Activated CD8-positive, alpha-beta memory T cell treated with anti-CD3 and anti-CD28 coated beads, Interleukin-2, amount 10 ng/mL, durations not matched to agents 7 days and 5 days (primary cell): ENCODE results near the gene SGMS1. TPM values are rescaled to one million over a fixed set of nuclear protein-coding genes. Genes with fewer than 3 reads are reported as not detected.
"Not testable (repeated sequence)": the region's sequence is repeated elsewhere in the genome, so short reads cannot be mapped to it uniquely, and the experiment has no call there.

Source experiments
- ATAC-seq: fragments of 150-1000 bp; cut with Tn5 transposase; one replicate; pipeline ENCODE4 v1.10.0; 2021; ENCODE audit warnings: moderate library complexity
- CTCF ChIA-PET: fragments of 350-600 bp; sonication (Branson Sonifier 250); formaldehyde crosslinking; loops from one replicate; lab custom pipeline; 2021; ENCODE audit warnings: antibody characterized with exemption; lab: Charles Lee
- DNase-seq: peaks from one replicate; pipeline ENCODE4 v3.0.0-alpha.2; 2020
- H3K27ac Mint-ChIP-seq: one replicate; pipeline ENCODE4 v1.8.0; 2021; ENCODE audit warnings: mild to moderate bottlenecking, mixed read lengths
- H3K27me3 Mint-ChIP-seq: one replicate; pipeline ENCODE4 v1.8.0; 2021; ENCODE audit warnings: mixed read lengths
- H3K36me3 Mint-ChIP-seq: one replicate; pipeline ENCODE4 v1.8.0; 2021; ENCODE audit warnings: mild to moderate bottlenecking, mixed read lengths
- H3K4me1 Mint-ChIP-seq: one replicate; pipeline ENCODE4 v1.8.0; 2021; ENCODE audit warnings: mixed read lengths
- H3K4me3 Mint-ChIP-seq: one replicate; pipeline ENCODE4 v1.8.0; 2021; ENCODE audit warnings: mild to moderate bottlenecking, moderate library complexity, mixed read lengths
- H3K9me3 Mint-ChIP-seq: one replicate; pipeline ENCODE4 v1.8.0; 2022; ENCODE audit warnings: low read depth, mixed read lengths
- total RNA-seq, 2 experiments: library from RNA; stranded (reverse); gene quantifications; one replicate each; pipeline ENCODE4 v1.2.3, GENCODE V29; 2021

Gene SGMS1
- total RNA-seq, 2 experiments from 2014 or later: 37.0 to 38.4 TPM

DNA sequence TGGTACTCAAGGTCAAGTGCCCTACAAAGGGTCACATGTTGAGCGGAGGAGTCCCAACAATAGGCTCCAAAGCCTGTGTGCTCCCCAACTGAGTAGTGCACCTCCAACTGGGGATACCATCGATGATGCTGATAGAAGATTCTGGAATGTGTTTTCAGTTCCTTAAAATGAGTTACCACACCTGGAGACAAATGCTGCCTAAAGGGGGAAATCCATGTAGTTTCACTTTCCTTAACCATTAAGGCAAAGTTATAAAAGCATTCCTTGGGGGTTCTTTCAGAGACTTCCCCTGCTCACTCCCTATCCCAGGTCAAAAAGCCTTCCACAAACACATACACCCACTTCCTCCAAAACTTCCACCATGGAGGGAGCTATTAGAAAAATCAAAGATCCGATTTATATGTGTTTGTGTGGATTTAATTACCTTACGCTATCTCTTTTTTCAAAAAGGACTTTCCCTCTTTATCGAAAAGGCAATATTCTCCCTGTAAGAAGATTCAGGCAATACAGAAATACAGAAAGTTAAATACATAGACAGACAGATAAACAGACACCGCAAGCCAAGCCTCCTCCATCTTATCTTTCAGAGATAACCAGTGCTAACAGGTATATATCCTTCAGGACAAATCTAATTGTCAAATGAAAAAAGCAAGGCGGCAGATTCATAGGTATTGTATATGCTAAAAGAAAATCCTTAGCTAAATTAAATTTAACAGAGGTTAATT is 236.6 kb downstream of the SGMS1 start:
- Mint-ChIP-seq H3K9me3 (no peaks in the 10 kb centered on the region), H3K36me3 (peaks cover 16% of the 10 kb centered on the region), H3K4me3 (no peak overlapping the region), H3K4me1 (peaks cover 18% of the 10 kb centered on the region), H3K27ac (no peak overlapping the region), H3K27me3 (no peaks in the 10 kb centered on the region)
- DNase-seq (no peak), ATAC-seq (no peak)
- CTCF ChIA-PET: interaction anchor here (1.1 to 3.1 kb wide), 3 partner anchors 13 to 34 kb away, joined by 3 to 7 read pairs (median 4); no protein-coding TSS in a partner anchor

DNA sequence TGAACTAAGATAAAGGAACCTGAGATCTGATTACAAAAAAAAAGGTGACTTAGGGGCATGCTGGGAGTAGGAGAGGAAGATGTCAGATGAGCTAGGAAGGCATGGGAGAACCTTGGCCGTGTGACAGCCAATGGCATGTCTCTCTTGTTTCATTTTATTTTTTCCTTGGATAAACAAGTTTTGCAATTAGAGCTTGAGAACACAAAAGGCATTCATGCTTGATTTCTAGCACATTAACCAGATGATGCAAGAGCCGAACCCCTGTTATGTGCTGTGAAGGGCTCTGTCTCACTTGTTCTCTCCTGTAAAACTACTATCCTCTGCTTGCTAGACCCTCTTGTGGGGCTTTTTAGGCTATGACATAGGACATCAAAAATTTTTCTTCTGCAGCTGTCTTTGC is 238.1 kb downstream of the SGMS1 start:
- Mint-ChIP-seq H3K4me1 (peaks cover 18% of the 10 kb centered on the region), H3K27me3 (no peaks in the 10 kb centered on the region), H3K27ac (no peak overlapping the region), H3K4me3 (no peak overlapping the region), H3K36me3 (peaks cover 11% of the 10 kb centered on the region), H3K9me3 (no peaks in the 10 kb centered on the region)
- DNase-seq (no peak), ATAC-seq (no peak)
- CTCF ChIA-PET: interaction anchor here (0.7 to 3.1 kb wide), 3 partner anchors 10 to 33 kb away, joined by 3 to 7 read pairs (median 3); no protein-coding TSS in a partner anchor

DNA sequence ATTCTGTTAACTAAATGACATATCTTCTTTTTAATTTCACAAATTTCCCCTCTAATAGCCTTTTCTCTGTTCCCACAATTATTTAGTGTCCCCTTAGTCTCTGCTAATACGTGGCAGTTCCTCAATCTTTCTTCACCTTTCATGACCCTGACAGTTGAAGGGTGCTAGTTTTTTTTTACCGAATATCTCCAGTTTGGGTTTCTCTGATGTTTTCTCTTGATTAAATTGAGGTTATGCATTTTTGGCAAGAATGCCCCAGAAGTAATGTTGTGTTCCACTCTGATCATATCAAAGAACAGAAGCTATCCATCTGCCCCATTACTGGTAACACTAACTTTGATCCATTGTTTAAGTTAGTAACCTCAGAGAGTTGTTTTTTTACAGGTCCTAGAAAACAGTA is 238.9 kb downstream of the SGMS1 start:
- Mint-ChIP-seq H3K9me3 (no peaks in the 10 kb centered on the region), H3K36me3 (peaks cover 11% of the 10 kb centered on the region), H3K27me3 (no peaks in the 10 kb centered on the region), H3K4me3 (no peak overlapping the region), H3K4me1 (peaks cover 18% of the 10 kb centered on the region), H3K27ac (no peak overlapping the region)
- ATAC-seq: no peak
- DNase-seq: no peak
- CTCF ChIA-PET: interaction anchor here (1.0 kb wide), 1 partner anchor 18 kb away, joined by 3 read pairs; no protein-coding TSS in a partner anchor

DNA sequence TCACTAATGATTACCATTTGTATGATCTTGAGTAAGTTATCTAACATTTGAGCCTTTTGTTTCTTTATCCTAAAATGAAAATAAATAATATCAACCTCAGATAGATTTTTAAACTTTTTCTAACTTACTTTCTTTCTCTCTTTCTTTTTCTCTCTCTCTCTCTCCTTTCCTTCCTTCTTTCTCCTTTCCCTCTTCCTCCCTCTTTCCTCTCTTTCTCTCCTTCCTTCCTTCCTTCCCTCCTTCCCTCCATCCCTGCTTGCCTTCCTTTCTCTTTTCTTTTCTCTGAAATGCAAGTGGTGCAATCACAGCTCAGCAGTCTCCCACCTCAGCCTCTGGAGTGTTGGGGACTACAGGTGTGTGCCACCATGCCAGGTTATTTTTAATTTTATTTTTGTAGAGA is 239.5 kb downstream of the SGMS1 start:
- CTCF ChIA-PET: interaction anchor here (0.8 kb wide), 1 partner anchor 14 kb away, joined by 3 read pairs; no protein-coding TSS in a partner anchor
- ATAC-seq: no peak
- no peaks in the 10 kb centered on the region for H3K9me3 Mint-ChIP-seq
- DNase-seq: no peak
- H3K4me1 Mint-ChIP-seq: peaks cover 17% of the 10 kb centered on the region
- H3K27me3 Mint-ChIP-seq: no peaks in the 10 kb centered on the region
- no peak overlapping the region for H3K4me3 Mint-ChIP-seq
- H3K27ac Mint-ChIP-seq: no peak overlapping the region
- peaks cover 11% of the 10 kb centered on the region for H3K36me3 Mint-ChIP-seq

DNA sequence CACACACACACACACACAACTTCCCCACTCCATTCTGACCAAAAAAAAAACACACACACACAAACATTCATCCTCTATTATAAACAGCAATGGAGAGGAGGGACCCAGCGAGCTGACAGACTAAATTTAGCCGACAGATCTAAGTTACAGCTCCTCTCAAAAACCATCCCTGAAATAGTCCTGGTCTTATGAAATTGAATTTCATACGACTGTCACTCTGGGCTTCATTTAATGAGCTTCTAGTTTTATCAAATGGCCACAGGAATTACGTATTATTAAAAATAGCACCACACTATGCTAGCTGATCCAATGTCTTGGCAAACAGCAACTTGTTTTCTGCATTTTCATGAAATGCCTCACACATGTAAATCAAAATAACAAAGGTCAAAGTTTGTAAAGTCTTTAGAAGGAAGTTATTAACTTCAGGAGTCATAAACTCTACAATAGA is 241.2 kb downstream of the SGMS1 start:
- Mint-ChIP-seq H3K9me3 (peaks cover 5% of the 10 kb centered on the region), H3K27me3 (no peaks in the 10 kb centered on the region), H3K27ac (no peak overlapping the region), H3K4me3 (no peak overlapping the region), H3K36me3 (peaks cover 12% of the 10 kb centered on the region), H3K4me1 (peaks cover 17% of the 10 kb centered on the region)
- no peak for DNase-seq
- ATAC-seq: no peak
- CTCF ChIA-PET: no interaction called here

DNA sequence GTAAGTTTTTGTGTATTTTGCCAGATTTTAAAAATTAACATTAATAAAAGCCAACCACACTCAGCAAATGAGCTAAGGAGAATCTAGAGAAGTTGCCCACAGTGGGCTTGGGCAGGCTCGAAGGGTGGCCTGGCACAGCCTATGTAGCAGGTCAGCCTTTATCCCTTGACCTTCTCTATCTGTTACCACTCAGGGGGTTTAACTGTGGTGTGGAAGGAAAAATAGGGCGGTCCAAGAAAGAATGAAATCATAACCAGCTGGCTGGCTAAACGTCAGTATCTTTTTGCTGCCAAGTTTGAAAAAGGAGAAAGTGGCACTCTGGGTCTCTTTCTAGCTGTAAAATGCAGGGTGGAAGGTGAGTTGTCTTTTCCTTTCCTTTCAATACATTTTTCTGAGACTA is 242.1 kb downstream of the SGMS1 start:
- no peak overlapping the region for H3K4me3 Mint-ChIP-seq
- no peak overlapping the region for H3K27ac Mint-ChIP-seq
- H3K4me1 Mint-ChIP-seq: peaks cover 16% of the 10 kb centered on the region
- H3K27me3 Mint-ChIP-seq: no peaks in the 10 kb centered on the region
- CTCF ChIA-PET: interaction anchor here (1.1 to 1.5 kb wide), 2 partner anchors 14 to 39 kb away, joined by 4 read pairs; no protein-coding TSS in a partner anchor
- ATAC-seq (no peak), DNase-seq (no peak)
- peaks cover 17% of the 10 kb centered on the region for H3K36me3 Mint-ChIP-seq
- H3K9me3 Mint-ChIP-seq: peaks cover 7% of the 10 kb centered on the region

DNA sequence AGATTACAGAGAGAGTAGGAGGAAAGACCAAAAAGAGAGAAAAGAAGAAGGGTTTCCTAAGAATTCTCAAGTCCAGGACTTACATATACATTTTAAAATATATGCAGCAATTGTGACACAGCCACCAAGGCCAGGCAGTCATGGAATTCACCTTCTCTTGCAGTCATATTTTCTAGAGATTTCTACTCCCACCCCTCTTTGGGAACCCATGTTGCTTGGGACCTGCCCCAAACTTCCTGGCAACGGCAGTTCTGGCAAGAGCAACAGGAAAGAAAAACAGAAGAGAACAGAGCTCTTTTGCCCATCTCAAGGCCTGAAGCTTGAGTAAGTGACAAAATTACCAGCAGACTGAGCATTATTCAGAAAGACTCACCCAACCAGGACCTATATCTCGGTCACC is 244.1 kb downstream of the SGMS1 start:
- peaks cover 7% of the 10 kb centered on the region for H3K9me3 Mint-ChIP-seq
- H3K36me3 Mint-ChIP-seq: peaks cover 20% of the 10 kb centered on the region
- no peak for ATAC-seq
- CTCF ChIA-PET: no interaction called here
- H3K4me1 Mint-ChIP-seq: peaks cover 20% of the 10 kb centered on the region
- no peak overlapping the region for H3K4me3 Mint-ChIP-seq
- DNase-seq: no peak
- no peak overlapping the region for H3K27ac Mint-ChIP-seq
- H3K27me3 Mint-ChIP-seq: no peaks in the 10 kb centered on the region

DNA sequence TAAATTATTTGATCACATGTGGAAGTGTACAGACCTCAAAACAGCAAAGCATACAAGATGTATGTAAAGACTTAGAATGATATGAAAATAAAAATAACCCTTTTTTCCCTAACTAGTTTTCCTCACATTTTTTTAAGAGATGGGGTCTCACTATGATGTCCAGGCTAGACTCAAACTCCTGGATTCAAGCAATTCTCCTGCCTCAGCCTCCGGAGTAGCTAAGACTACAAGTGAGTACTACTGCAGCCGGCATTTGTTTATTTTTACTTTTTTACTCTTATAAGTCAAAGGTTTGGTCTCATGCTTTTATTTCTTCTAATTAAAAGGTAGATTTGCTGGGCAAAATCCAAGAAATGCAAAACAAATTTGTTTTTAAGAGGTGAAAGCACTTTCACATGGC is 248.0 kb downstream of the SGMS1 start:
- Mint-ChIP-seq H3K4me3 (no peak overlapping the region), H3K27ac (no peak overlapping the region), H3K36me3 (peaks cover 17% of the 10 kb centered on the region), H3K9me3 (peaks cover 7% of the 10 kb centered on the region), H3K27me3 (no peaks in the 10 kb centered on the region), H3K4me1 (peaks cover 22% of the 10 kb centered on the region)
- no peak for ATAC-seq
- no peak for DNase-seq
- CTCF ChIA-PET: interaction anchor here (0.7 kb wide), 1 partner anchor 10 kb away, joined by 3 read pairs; no protein-coding TSS in a partner anchor

DNA sequence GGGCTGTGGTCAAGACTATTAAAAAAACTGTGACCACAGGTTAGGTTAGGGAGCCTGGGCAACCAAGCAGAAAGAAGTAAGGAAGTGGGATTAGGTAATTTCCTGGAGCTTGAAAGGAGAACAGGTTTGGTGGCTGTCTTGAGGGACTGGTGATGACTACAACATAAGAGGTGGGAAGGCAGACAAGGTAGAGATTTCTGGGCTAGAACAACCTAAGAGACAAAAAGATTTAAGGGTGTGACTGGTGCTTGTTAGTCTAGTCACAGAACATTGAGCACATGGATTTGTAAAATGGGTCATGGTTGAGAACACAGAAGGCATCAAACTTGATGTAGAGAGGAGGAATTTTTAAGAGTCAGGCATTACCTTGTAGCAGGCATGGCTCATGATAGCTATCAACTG is 248.7 kb downstream of the SGMS1 start:
- CTCF ChIA-PET: interaction anchor here (0.7 kb wide), 1 partner anchor 11 kb away, joined by 3 read pairs; no protein-coding TSS in a partner anchor
- peaks cover 17% of the 10 kb centered on the region for H3K36me3 Mint-ChIP-seq

DNA sequence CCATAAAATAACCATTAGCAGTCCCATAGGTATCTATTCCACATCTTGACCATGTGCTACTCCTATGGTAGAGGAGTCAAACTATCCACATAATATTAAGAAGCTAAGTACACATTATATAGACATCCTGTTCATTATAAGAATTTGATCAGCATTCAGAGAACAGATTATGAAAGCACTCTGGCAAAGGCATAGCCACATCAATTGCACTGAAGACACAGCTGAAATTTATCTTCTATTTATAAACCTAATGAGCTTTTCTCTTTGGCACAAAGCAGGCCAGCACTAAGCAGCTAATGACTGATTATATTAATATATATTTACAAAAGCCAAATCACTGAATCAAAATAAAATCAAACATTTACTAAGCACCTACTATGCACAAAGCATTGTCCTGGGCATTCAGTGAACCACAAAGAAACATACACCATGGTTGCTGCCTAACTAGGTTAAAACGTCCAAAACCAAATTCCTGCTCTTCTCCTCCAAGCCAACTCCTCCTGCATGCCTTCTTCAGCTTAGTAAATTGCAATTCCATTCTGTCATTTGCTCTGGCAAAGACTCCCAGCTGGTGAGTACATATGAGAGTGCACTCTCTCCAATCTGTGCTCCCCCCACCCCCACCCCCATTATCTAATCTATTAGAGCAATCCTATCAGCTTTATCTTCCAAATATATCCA is 249.8 kb downstream of the SGMS1 start:
- Mint-ChIP-seq H3K4me1 (peaks cover 22% of the 10 kb centered on the region), H3K9me3 (peaks cover 7% of the 10 kb centered on the region), H3K27ac (no peak overlapping the region), H3K4me3 (no peak overlapping the region), H3K36me3 (peaks cover 17% of the 10 kb centered on the region), H3K27me3 (no peaks in the 10 kb centered on the region)
- ATAC-seq (no peak), DNase-seq (no peak)
- CTCF ChIA-PET: interaction anchor here (1.0 kb wide), 4 partner anchors 10 to 17 kb away, joined by 3 to 4 read pairs (median 3); no protein-coding TSS in a partner anchor

More for the DNA sequence above, 248.7 kb downstream of the SGMS1 start:
- DNase-seq: no peak
- no peak for ATAC-seq
- H3K27ac Mint-ChIP-seq: no peak overlapping the region
- H3K27me3 Mint-ChIP-seq: no peaks in the 10 kb centered on the region
- peaks cover 7% of the 10 kb centered on the region for H3K9me3 Mint-ChIP-seq
- peaks cover 22% of the 10 kb centered on the region for H3K4me1 Mint-ChIP-seq
- H3K4me3 Mint-ChIP-seq: no peak overlapping the region

DNA sequence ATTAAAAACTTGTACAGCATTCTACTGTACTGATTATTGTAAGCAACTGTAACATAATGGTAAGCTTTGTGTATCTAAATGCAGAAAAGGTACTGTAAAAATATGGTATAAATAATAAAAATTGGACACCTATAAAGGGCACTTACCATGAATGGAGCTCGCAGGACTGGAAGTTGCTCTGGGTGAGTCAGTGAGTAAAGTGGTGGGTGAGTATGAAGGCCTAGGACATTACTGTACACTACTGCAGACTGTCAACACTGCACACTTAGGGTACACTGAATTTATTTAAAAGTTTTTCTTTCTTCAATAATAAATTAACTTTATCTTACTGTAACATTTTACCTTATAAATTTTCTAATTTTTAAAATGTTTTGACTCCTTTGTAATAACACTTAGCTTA is 253.8 kb downstream of the SGMS1 start:
- ATAC-seq (no peak), DNase-seq (no peak)
- CTCF ChIA-PET: interaction anchor here (1.0 kb wide), 1 partner anchor 25 kb away, joined by 4 read pairs; no protein-coding TSS in a partner anchor
- Mint-ChIP-seq H3K27me3 (no peaks in the 10 kb centered on the region), H3K36me3 (peaks cover 17% of the 10 kb centered on the region), H3K4me1 (peaks cover 8% of the 10 kb centered on the region), H3K4me3 (no peak overlapping the region), H3K9me3 (peaks cover 3% of the 10 kb centered on the region), H3K27ac (no peak overlapping the region)

DNA sequence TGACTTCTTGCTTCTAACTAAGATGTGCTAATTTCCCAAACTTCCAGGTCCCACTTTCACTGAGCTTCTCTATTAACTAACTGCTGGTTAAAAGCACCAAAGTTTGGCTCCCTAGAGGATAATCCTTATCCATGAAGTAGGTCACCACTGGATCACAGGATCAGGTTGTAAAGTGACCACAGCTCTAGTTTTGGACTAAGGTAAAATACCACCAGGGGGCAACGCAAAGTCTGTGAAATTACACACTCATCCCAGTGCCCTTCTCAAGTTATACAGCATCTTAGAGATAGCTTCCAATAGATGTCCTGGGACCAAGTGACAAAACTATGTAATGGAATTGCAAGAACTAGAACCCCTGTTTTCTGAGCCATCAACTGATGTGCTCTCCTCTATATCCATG is 256.0 kb downstream of the SGMS1 start:
- Mint-ChIP-seq H3K4me1 (peaks cover 15% of the 10 kb centered on the region), H3K27me3 (no peaks in the 10 kb centered on the region), H3K4me3 (no peak overlapping the region), H3K9me3 (peaks cover 3% of the 10 kb centered on the region), H3K36me3 (peaks cover 30% of the 10 kb centered on the region), H3K27ac (no peak overlapping the region)
- no peak for ATAC-seq
- DNase-seq: no peak
- CTCF ChIA-PET: interaction anchor here (0.6 to 1.8 kb wide), 9 partner anchors 14 to 254 kb away, joined by 3 to 6 read pairs (median 4); no protein-coding TSS in a partner anchor

DNA sequence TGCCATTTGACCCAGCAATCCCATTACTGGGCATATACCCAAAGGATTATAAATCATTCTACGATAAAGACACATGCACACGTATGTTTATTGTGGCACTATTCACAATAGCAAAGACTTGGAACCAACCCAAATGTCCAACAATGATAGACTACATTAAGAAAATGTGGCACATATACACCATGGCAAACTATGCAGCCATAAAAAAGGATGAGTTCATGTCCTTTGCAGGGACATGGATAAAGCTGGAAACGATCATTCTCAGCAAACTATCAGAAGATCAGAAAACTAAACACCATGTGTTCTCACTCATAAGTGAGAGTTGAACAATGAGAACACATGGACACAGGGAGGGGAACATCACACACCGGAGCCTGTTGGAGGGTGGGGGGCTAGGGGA is 257.3 kb downstream of the SGMS1 start:
- CTCF ChIA-PET, H3K4me3 Mint-ChIP-seq, H3K9me3 Mint-ChIP-seq, DNase-seq, H3K27me3 Mint-ChIP-seq, H3K27ac Mint-ChIP-seq, ATAC-seq: not testable (repeated sequence)
- Mint-ChIP-seq H3K4me1 (peaks cover 19% of the 10 kb centered on the region), H3K36me3 (peaks cover 33% of the 10 kb centered on the region)
